Pericardium fibroblast (primary cell): Measurements from ENCODE around the gene MTMR2. TPM values are rescaled to one million over a fixed set of nuclear protein-coding genes. Genes with fewer than 3 reads are reported as not detected.

Experiments
- total RNA-seq: library from RNA; depleted of rRNA; stranded (reverse); fragments of >200 nt; gene quantifications from 2 replicates; pipeline ENCODE4 v1.2.3, GENCODE V29; 2015

The MTMR2 gene
- 16.9 and 20.7 TPM in 2 replicates for total RNA-seq

DNA sequence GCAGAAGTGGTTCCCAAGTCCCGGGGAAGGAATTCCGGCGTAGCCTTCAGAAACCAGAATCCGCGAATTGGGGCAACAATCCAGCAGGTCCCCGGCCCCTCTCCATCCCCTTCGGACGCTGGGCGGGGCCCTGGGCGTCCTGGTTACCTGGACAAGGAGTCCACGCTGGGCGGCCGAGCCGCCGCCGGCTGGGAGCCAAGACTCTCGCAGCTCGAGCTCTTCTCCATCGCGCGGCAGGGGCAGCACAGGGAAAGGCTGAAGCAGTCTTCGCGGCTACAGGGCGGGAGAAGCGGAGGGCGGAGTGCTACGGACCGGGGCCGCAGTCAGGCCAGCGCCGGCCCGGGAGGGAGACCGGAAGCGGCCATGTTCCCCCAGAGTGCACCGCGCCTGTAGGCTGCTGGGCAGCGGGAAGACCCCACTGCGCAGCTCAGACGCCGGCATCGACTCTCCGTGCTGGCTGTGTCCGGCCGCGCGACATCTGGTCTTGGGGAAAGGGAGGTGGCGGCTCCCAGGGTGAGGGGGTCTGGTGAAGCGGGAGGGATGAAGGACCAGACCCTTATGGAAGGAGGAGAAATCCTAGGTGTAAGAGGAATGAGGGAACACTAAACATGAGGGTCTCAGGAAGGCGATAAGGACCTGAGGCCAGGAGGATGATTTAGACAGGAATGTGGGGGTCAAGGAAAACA lies at the start of gene MTMR2:
MTMR2 (minus strand) TSS at position 380 of the 686 bp plus-strand sequence; CDS start at position 227, 153 bp downstream.

DNA sequence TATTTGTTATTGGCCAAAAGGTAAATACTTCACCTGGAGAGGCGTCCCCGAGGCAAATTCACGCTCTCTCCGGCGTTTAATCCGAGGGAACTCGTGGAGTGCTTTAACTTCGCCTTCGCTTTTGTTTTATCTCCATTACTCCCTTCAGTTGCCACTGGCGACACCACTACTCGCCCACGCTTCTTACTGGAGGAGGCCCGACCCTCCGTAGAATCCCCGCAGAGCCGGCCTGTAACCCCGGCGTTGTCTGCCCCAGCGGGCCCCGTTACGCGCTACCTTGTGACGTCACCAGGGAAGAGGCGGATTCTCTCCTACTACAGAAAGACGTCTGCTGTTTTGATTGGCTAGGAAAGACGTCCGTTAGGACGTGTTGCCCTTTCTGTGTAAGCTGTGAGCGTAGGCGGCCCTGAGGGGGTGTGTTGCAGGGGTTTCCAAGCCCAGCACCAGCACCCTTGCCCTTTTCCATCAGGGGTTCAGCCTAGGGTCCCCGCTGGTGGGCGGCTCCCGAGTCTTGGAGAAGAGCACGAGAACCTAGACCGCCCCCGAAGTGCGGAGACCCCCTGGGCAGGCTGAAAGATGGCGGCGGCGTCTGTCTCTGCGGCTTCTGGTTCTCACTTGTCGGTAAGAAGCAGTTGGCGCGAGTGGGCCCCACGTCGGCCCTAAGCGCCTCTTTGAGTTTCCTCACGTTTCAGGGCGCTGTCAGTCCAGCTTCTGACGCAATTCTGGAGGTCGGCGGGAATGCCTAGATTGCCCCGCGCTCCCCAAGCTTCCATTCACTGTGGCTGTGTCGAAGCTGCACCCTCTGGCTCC lies 133.6 kb downstream of the MTMR2 start, which contains the start of gene CEP57:
CEP57 (plus strand) TSS at position 376 of the 810 bp plus-strand sequence; CDS start at position 577, 201 bp downstream.

DNA sequence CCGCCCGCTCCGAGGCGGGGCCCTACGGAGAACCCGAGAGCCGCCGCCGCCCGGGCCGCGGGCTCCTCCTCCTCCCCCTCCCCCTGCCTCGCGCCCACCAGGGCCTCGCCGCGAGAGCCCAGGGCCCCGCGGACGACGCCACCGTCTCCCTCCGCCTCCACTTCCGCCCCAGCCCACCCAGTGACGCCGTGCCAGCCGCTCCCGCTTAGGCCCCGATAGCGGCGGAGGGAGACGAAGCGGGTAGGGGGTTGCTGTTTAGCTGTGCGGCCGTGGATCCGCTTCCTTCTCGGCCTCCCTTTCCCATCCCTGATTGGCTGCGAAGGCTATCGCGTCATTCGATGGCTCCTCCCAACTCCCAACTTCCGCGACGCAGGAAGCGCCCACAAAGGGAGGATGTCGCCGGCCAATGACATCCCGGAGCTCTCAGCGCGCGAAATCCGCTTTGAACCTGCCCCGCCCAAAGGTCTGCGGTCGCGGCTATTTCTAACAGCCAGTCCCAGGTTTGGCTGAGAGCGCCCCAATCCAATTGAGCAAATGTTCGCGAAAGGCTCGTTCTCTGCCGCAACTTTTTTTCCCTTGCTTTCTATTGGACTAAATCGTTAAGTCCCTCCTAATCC lies 134.3 kb downstream of the MTMR2 start, which contains the start of gene FAM76B:
FAM76B (minus strand) TSS at position 277 of the 617 bp plus-strand sequence. CDS start 304 bp downstream, outside the sequence.

Other genes starting within 250 kb of the MTMR2 start
- gene FAM76B, start 134.3 kb downstream of the MTMR2 start, total RNA-seq, result 10.2 and 20.4 TPM in 2 replicates
- 19.4 and 24.2 TPM in 2 replicates for gene CEP57, start 133.6 kb downstream of the MTMR2 start, total RNA-seq